ENCODE results near the gene SIVA1. TPM values are rescaled to one million over a fixed set of nuclear protein-coding genes. Genes with fewer than 3 reads are reported as not detected.

The SIVA1 gene
- total RNA-seq, 1 donor from 2014 or later, result 90.1 TPM

- no peak for DNase-seq (ENCODE audit: extremely low spot score, unreplicated experiment)
- Mint-ChIP-seq H3K36me3 (peaks cover 5% of the 10 kb centered on the region), H3K4me3 (no peak overlapping the region), H3K9me3 (no peaks in the 10 kb centered on the region), H3K27me3 (no peaks in the 10 kb centered on the region), H3K27ac (no peak overlapping the region), H3K4me1 (ENCODE audit: unreplicated experiment) (peaks cover 5% of the 10 kb centered on the region)
- no peak for TF ChIP-seq CTCF (conservative IDR thresholded peaks at IDR 0.05)
Observed at GRCh38 chr14:104717137-104717536, 35.8 kb upstream of the SIVA1 start.

- H3K27ac Mint-ChIP-seq, result no peak overlapping the region
- H3K4me3 Mint-ChIP-seq, result no peak overlapping the region
- H3K36me3 Mint-ChIP-seq, result peaks cover 5% of the 10 kb centered on the region
- DNase-seq (ENCODE audit: extremely low spot score, unreplicated experiment), result no peak
- H3K4me1 Mint-ChIP-seq (ENCODE audit: unreplicated experiment), result peaks cover 5% of the 10 kb centered on the region
- H3K27me3 Mint-ChIP-seq, result no peaks in the 10 kb centered on the region
- H3K9me3 Mint-ChIP-seq, result no peaks in the 10 kb centered on the region
- no peak for TF ChIP-seq CTCF (conservative IDR thresholded peaks at IDR 0.05)
Observed at GRCh38 chr14:104717646-104718045, 35.3 kb upstream of the SIVA1 start.

DNA sequence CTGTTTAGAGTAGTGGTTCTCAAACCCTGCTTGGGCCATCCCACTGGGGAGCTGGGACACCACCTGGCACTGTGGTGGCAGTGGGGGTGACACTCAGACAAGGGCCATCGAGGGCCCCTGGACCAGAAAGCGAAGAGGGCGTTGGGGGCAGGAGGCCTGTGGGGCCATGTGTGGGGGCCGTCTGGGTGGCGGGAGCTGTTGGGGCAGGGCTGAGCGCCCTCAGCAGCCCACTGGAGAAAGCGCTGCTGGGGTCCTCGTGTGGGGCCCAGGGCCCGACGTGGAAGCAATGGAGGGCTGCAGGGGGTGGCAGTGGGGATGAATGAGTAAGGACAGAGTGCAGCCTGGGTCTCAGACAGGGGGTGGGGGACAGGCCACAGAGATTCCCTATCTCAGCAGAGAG, 34.8 kb upstream of the SIVA1 start:
- Mint-ChIP-seq H3K36me3 (peaks cover 5% of the 10 kb centered on the region), H3K27me3 (no peaks in the 10 kb centered on the region), H3K27ac (no peak overlapping the region), H3K4me3 (no peak overlapping the region), H3K9me3 (no peaks in the 10 kb centered on the region), H3K4me1 (ENCODE audit: unreplicated experiment) (peaks cover 5% of the 10 kb centered on the region)
- no peak for DNase-seq (ENCODE audit: extremely low spot score, unreplicated experiment)
- TF ChIP-seq CTCF (conservative IDR thresholded peaks at IDR 0.05), result no peak

GRCh38 chr14:104718871-104719270, 34.1 kb upstream of the SIVA1 start:
- H3K4me3 Mint-ChIP-seq, result no peak overlapping the region
- DNase-seq (ENCODE audit: extremely low spot score, unreplicated experiment), result no peak
- H3K9me3 Mint-ChIP-seq, result no peaks in the 10 kb centered on the region
- no peak for TF ChIP-seq CTCF (conservative IDR thresholded peaks at IDR 0.05)
- H3K27ac Mint-ChIP-seq, result no peak overlapping the region
- H3K36me3 Mint-ChIP-seq, result peaks cover 5% of the 10 kb centered on the region
- H3K4me1 Mint-ChIP-seq (ENCODE audit: unreplicated experiment), result peaks cover 5% of the 10 kb centered on the region
- no peaks in the 10 kb centered on the region for H3K27me3 Mint-ChIP-seq

DNA sequence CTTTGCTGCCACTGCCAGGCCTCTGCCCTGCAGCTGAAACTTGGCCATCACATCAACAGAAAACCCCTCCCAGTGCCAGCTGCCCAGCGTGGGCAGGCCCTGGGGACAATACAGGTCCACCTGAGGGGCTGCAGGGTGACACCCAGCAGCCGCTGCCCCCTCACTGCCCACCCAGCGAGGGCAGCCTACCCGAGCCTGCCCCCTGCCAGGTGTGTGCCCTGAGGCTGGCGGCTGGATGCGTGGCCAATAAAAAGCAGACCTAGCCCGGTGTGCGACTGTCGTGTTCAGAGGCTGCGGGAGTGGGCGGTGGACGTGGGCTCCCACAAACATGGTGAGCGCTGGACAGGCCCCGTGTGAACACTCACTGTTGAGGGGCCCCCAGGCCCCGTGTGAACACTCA, 33.6 kb upstream of the SIVA1 start:
- DNase-seq (ENCODE audit: extremely low spot score, unreplicated experiment), result no peak
- Mint-ChIP-seq H3K27ac (no peak overlapping the region), H3K36me3 (peaks cover 5% of the 10 kb centered on the region), H3K9me3 (no peaks in the 10 kb centered on the region), H3K27me3 (no peaks in the 10 kb centered on the region), H3K4me3 (no peak overlapping the region), H3K4me1 (ENCODE audit: unreplicated experiment) (peaks cover 5% of the 10 kb centered on the region)
- no peak for TF ChIP-seq CTCF (conservative IDR thresholded peaks at IDR 0.05)
